SK-N-SH (cell line): ENCODE results near the gene INSYN2A. TPM values are rescaled to one million over a fixed set of nuclear protein-coding genes. Genes with fewer than 3 reads are reported as not detected.

Experiments used
- CTCF ChIA-PET: fragments of 300-600, 350-600 bp; formaldehyde crosslinking; extraction: SDS; loops from one replicate; lab custom pipeline; 2021; lab: Yijun Ruan, JAX
- POLR2A ChIA-PET: fragments of 350-600 bp; sonication (Branson Sonifier 250); formaldehyde crosslinking; extraction: SDS; loops from one replicate; lab custom pipeline; 2020; ENCODE audit warnings: antibody characterized with exemption, inconsistent platforms; lab: Yijun Ruan, JAX
- DNase-seq: peaks from one replicate; pipeline ENCODE4 v3.0.0; 2012
- H2AFZ ChIP-seq: fragments of 200-600 bp; sonication (generic); 2 replicates; pipeline ENCODE4 v1.8.1; 2016; ENCODE audit warnings: antibody characterized with exemption, mild to moderate bottlenecking, low read depth
- H3F3A ChIP-seq: fragments of 200-600 bp; sonication (generic); replicated peaks from 2 replicates; pipeline ENCODE3; 2016; ENCODE audit warnings: antibody characterized with exemption, mild to moderate bottlenecking; ENCODE audit not compliant: insufficient read depth
- H3K27ac ChIP-seq, 2 experiments: fragments of 200-500 bp in 1 of 2; fragments of 200-600 bp in 1 of 2; sonication (Bioruptor generic) in 1 of 2; sonication (generic), shearing (Covaris generic) in 1 of 2; 2 replicates each; pipeline versions ENCODE4 v1.5.1 to v1.6.1; 2014 to 2016; ENCODE audit warnings: low read depth in 2 of 2, inconsistent platforms in 1 of 2, low read length in 1 of 2, mild to moderate bottlenecking in 1 of 2, mixed read lengths in 1 of 2
- H3K27me3 ChIP-seq: fragments of 200-600 bp; sonication (generic), shearing (Covaris generic); 2 replicates; pipeline ENCODE4 v1.6.1; 2016; ENCODE audit warnings: mixed run types; ENCODE audit not compliant: insufficient read depth
- H3K36me3 ChIP-seq, 2 experiments: fragments of 200-500 bp in 1 of 2; fragments of 200-600 bp in 1 of 2; sonication (Bioruptor generic) in 1 of 2; sonication (generic) in 1 of 2; replicated peaks in 1 of 2; 2 replicates each; pipeline versions ENCODE3 to v1.5.1; 2014 to 2016; ENCODE audit warnings: low read length in 1 of 2, mild to moderate bottlenecking in 1 of 2; ENCODE audit not compliant: insufficient read depth in 2 of 2, control insufficient read depth in 1 of 2
- H3K4me1 ChIP-seq, 2 experiments: fragments of 200-500 bp in 1 of 2; fragments of 200-600 bp in 1 of 2; sonication (Bioruptor generic) in 1 of 2; sonication (generic), shearing (Covaris generic) in 1 of 2; 2 replicates each; pipeline versions ENCODE4 v1.5.1 to v1.6.1; 2014 to 2016; ENCODE audit warnings: low read depth in 1 of 2, low read length in 1 of 2, mixed run types in 1 of 2; ENCODE audit not compliant: insufficient read depth in 2 of 2, control insufficient read depth in 1 of 2
- H3K4me2 ChIP-seq: fragments of 200-600 bp; sonication (generic), shearing (Covaris generic); 2 replicates; pipeline ENCODE4 v1.6.1; 2017; ENCODE audit warnings: mixed run types
- H3K4me3 ChIP-seq, 2 experiments: fragments of 200-500 bp in 1 of 2; fragments of 200-600 bp in 1 of 2; sonication (Bioruptor generic) in 1 of 2; sonication (generic), shearing (Covaris generic) in 1 of 2; 2 replicates each; pipeline versions ENCODE4 v1.5.1 to v1.8.1; 2014 to 2016; ENCODE audit warnings: low read depth in 2 of 2, inconsistent platforms in 1 of 2, low read length in 1 of 2, mild to moderate bottlenecking in 1 of 2, mixed read lengths in 1 of 2, moderate library complexity in 1 of 2
- H3K79me2 ChIP-seq: fragments of 200-600 bp; sonication (generic); 2 replicates; pipeline ENCODE4 v1.8.1; 2017; ENCODE audit warnings: mild to moderate bottlenecking; ENCODE audit not compliant: insufficient read depth
- H3K9ac ChIP-seq: fragments of 200-600 bp; sonication (generic); 2 replicates; pipeline ENCODE4 v1.6.1; 2017; ENCODE audit warnings: mixed run types
- H3K9me2 ChIP-seq: fragments of 200-600 bp; sonication (generic); 2 replicates; pipeline ENCODE4 v1.6.1; 2017; ENCODE audit warnings: mixed run types
- H3K9me3 ChIP-seq: fragments of 200-600 bp; sonication (generic); 2 replicates; pipeline ENCODE4 v1.6.1; 2017; ENCODE audit warnings: mixed run types, mild to moderate bottlenecking, moderate library complexity
- H4K20me1 ChIP-seq: fragments of 200-600 bp; sonication (generic); 2 replicates; pipeline ENCODE4 v1.6.1; 2017; ENCODE audit warnings: mild to moderate bottlenecking, mixed run types; ENCODE audit not compliant: insufficient read depth
- CHD2 ChIP-seq: fragments of 150-350 bp; IDR thresholded peaks from 2 replicates; pipeline ENCODE4 v1.6.1; 2018; ENCODE audit warnings: low read length; ENCODE audit not compliant: partially characterized antibody
- CTCF ChIP-seq: fragments of 200-600 bp; sonication (generic); IDR thresholded peaks from 2 replicates; pipeline ENCODE4 v1.6.1; 2017; ENCODE audit warnings: antibody characterized with exemption, mild to moderate bottlenecking, moderate library complexity
- ELF1 ChIP-seq: IDR thresholded peaks from 2 replicates; pipeline ENCODE4 v1.4.0; 2012
- EP300 ChIP-seq, 2 experiments: IDR thresholded peaks; 2 replicates each; pipeline versions ENCODE4 v1.4.0 to v1.6.1; 2012; ENCODE audit warnings: borderline replicate concordance in 1 of 2, low read depth in 1 of 2, low read length in 1 of 2
- FOXM1 ChIP-seq: IDR thresholded peaks from 2 replicates; pipeline ENCODE4 v1.4.0; 2012; ENCODE audit warnings: low read depth, mild to moderate bottlenecking
- GATA2 ChIP-seq: sonication (generic); formaldehyde crosslinking; IDR thresholded peaks from 2 replicates; pipeline ENCODE4 v1.5.0; 2020; ENCODE audit warnings: mild to moderate bottlenecking, missing genetic modification reagents
- JUND ChIP-seq: IDR thresholded peaks from 2 replicates; pipeline ENCODE4 v1.4.0; 2012
- MEF2A ChIP-seq: IDR thresholded peaks from 2 replicates; pipeline ENCODE4 v1.4.0; 2012; ENCODE audit warnings: low read depth, borderline replicate concordance
- MXI1 ChIP-seq: IDR thresholded peaks from 2 replicates; pipeline ENCODE4 v1.6.1; 2012; ENCODE audit warnings: mild to moderate bottlenecking, low read depth, low read length, improper control_type of control experiment
- NRF1 ChIP-seq: IDR thresholded peaks from 2 replicates; pipeline ENCODE4 v1.6.1; 2012; ENCODE audit warnings: low read depth, mild to moderate bottlenecking, low read length
- PBX3 ChIP-seq: IDR thresholded peaks from 2 replicates; pipeline ENCODE4; 2012
- RAD21 ChIP-seq: IDR thresholded peaks from 2 replicates; pipeline ENCODE4 v1.6.1; 2012; ENCODE audit warnings: mild to moderate bottlenecking, low read length
- RFX5 ChIP-seq: IDR thresholded peaks from 2 replicates; pipeline ENCODE4 v1.6.1; 2012; ENCODE audit warnings: mild to moderate bottlenecking, improper control_type of control experiment, low read length
- SIN3A ChIP-seq: IDR thresholded peaks from 2 replicates; pipeline ENCODE4 v1.6.1; 2012; ENCODE audit warnings: low read depth, mild to moderate bottlenecking, low read length, moderate library complexity, borderline replicate concordance
- TAF1 ChIP-seq: IDR thresholded peaks from 2 replicates; pipeline ENCODE4 v1.6.1; 2012; ENCODE audit warnings: low read depth, mild to moderate bottlenecking, low read length, moderate library complexity, borderline replicate concordance
- TCF12 ChIP-seq: IDR thresholded peaks from 2 replicates; pipeline ENCODE4 v1.4.0; 2012
- WGBS: methylation state at CpG from one replicate; pipeline ENCODE4 v1.1.6; 2017; ENCODE audit warnings: low lambda C conversion rate; 5-methylcytosine and 5-hydroxymethylcytosine counted together
- polyA plus RNA-seq, 3 experiments: library from polyadenylated mRNA; depleted of rRNA; stranded (reverse); fragments of >200 nt; gene quantifications; 2 replicates each; pipeline ENCODE4 v1.2.3, GENCODE V29; 2012
- TF ChIP-seq, protein P1 (sequence below): IDR thresholded peaks from 2 replicates; pipeline ENCODE4 v1.4.0; 2012; ENCODE audit warnings: low read depth, borderline replicate concordance

The INSYN2A gene
- polyA plus RNA-seq, 1 of the 3 experiments (the other 2 are of a cell fraction): 0.28 TPM

DNA sequence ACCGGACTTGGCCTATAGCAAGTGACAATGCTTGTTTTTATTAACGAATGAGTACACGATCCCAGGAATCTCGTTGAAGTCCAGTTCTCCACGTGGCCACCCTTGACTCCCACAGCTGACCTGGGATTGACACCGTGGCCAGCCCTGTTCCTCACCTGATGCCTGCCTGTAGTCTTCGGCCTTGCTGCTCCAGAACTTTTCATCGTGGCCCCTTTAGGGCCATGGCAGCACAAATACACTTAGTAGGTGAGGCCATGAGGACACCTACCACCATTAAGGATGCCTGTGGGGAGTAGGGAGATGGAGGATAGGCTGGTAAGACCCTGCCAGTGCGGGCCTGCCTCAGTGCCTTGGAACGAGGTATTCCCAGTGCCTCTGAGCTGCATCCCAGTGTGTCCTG, 30.6 kb upstream of the INSYN2A start:
- no peaks in the 10 kb centered on the region for H3K9me3 ChIP-seq
- H3K9me2 ChIP-seq: no peaks in the 10 kb centered on the region
- no peak overlapping the region for H3K4me3 ChIP-seq
- TF ChIP-seq TAF1 (no peak), CTCF (no peak)
- no peak overlapping the region for H3K4me2 ChIP-seq
- H3K9ac ChIP-seq: no peak overlapping the region
- CTCF ChIA-PET: no interaction called here
- H3K27me3 ChIP-seq: no peaks in the 10 kb centered on the region
- POLR2A ChIA-PET: no interaction called here
- H3K79me2 ChIP-seq: no peaks in the 10 kb centered on the region
- no peaks in the 10 kb centered on the region for H3F3A ChIP-seq
- no peak overlapping the region for H2AFZ ChIP-seq
- DNase-seq: no peak
- H3K4me1 ChIP-seq: no peaks in the 10 kb centered on the region
- H3K27ac ChIP-seq: no peak overlapping the region
- H4K20me1 ChIP-seq: no peaks in the 10 kb centered on the region
- 97% methylated on average over 10 of the region's 10 CpGs for WGBS
- no peaks in the 10 kb centered on the region for H3K36me3 ChIP-seq

GRCh38 chr10:127221281-127221680, 24.9 kb upstream of the INSYN2A start:
- CTCF ChIA-PET: interaction anchor here (0.6 kb wide), 2 partner anchors 22 to 167 kb away, joined by 3 read pairs; no protein-coding TSS in a partner anchor
- peaks cover 6 to 10% of the 10 kb centered on the region in 2 experiments; a peak in 3 of 4 replicates for H3K4me1 ChIP-seq
- H3K9me2 ChIP-seq: no peaks in the 10 kb centered on the region

DNA sequence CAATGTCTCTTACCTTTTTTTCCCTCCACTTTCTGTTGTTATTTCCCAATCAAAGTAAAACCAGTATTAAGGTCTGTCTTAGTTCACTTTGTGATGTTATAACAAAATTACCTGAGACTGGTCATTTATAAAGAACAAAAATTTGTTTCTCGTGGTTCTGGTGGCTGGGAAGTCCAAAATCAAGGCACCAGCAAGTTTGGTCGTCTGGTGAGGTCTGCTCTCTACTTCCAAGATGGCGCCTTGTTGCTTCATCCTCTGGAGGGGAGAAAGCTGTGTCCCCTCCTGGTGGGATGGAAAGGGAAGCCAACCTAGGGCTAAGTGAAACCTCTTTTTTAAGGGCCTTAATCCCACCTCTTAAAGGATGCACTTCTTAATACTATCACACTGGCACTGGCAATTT, 22.3 kb upstream of the INSYN2A start:
- H3K36me3 ChIP-seq: no peaks in the 10 kb centered on the region
- H3K79me2 ChIP-seq: no peaks in the 10 kb centered on the region
- 100% methylated on average over 3 of the region's 3 CpGs for WGBS
- POLR2A ChIA-PET: no interaction called here
- CTCF ChIA-PET: interaction anchor here (1.0 kb wide), 1 partner anchor 347 kb away, joined by 3 read pairs; no protein-coding TSS in a partner anchor
- H3K9me2 ChIP-seq: no peaks in the 10 kb centered on the region
- H3K9ac ChIP-seq: no peak overlapping the region
- H3K4me2 ChIP-seq: no peak overlapping the region
- H3K4me1 ChIP-seq: peaks cover 6 to 10% of the 10 kb centered on the region in 2 experiments; a peak in 3 of 4 replicates
- H3K27me3 ChIP-seq: no peaks in the 10 kb centered on the region
- no peak overlapping the region for H3K4me3 ChIP-seq
- DNase-seq: no peak
- no peaks in the 10 kb centered on the region for H3K9me3 ChIP-seq
- no peak overlapping the region for H2AFZ ChIP-seq
- TF ChIP-seq, protein P1, sequence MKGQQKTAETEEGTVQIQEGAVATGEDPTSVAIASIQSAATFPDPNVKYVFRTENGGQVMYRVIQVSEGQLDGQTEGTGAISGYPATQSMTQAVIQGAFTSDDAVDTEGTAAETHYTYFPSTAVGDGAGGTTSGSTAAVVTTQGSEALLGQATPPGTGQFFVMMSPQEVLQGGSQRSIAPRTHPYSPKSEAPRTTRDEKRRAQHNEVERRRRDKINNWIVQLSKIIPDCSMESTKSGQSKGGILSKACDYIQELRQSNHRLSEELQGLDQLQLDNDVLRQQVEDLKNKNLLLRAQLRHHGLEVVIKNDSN: no peak
- TF ChIP-seq TAF1 (no peak), TCF12 (no peak), SIN3A (no peak), ELF1 (no peak), CHD2 (no peak), NRF1 (no peak), PBX3 (no peak), RAD21 (no peak), FOXM1 (no peak)
- no peaks in the 10 kb centered on the region for H4K20me1 ChIP-seq
- no peaks in the 10 kb centered on the region for H3F3A ChIP-seq
- H3K27ac ChIP-seq: no peak overlapping the region

More at GRCh38 chr10:127221281-127221680, 24.9 kb upstream of the INSYN2A start:
- no peak for TF ChIP-seq GATA2 (CRISPR knock-in tag)
- no peak for TF ChIP-seq JUND
- TF ChIP-seq MEF2A: no peak
- no peak for TF ChIP-seq RFX5
- TF ChIP-seq MXI1: peak; percentile 29; the same call in 1 of the 2 replicates
- TF ChIP-seq EP300 (IDR thresholded peaks at IDR 0.05; ENCODE audit: borderline replicate concordance in 1 of 2, low read depth in 1 of 2, low read length in 1 of 2): no peak
- H3K9me3 ChIP-seq: no peaks in the 10 kb centered on the region
- no peak overlapping the region for H3K4me3 ChIP-seq
- POLR2A ChIA-PET: no interaction called here
- no peaks in the 10 kb centered on the region for H3F3A ChIP-seq
- no peak overlapping the region for H3K4me2 ChIP-seq
- H2AFZ ChIP-seq: no peak overlapping the region
- no peak for DNase-seq
- H3K27ac ChIP-seq: no peak overlapping the region
- 63% methylated on average over 3 of the region's 3 CpGs for WGBS
- no peaks in the 10 kb centered on the region for H4K20me1 ChIP-seq
- no peaks in the 10 kb centered on the region for H3K36me3 ChIP-seq
- no peak overlapping the region for H3K9ac ChIP-seq
- no peaks in the 10 kb centered on the region for H3K27me3 ChIP-seq
- H3K79me2 ChIP-seq: no peaks in the 10 kb centered on the region
